Measurements from ENCODE around the gene EGFR. TPM values are rescaled to one million over a fixed set of nuclear protein-coding genes. Genes with fewer than 3 reads are reported as not detected.
A peak's percentile ranks its signal among the peaks of the same experiment; 100 is the strongest.

The EGFR gene
- total RNA-seq, 1 experiment from 2014 or later: 94.1 TPM

- DNase-seq (ENCODE audit: low read depth): no peak
Measured at GRCh38 chr7:55240418-55241142, 221.8 kb downstream of the EGFR start.

GRCh38 chr7:55241958-55242357 is 223.1 kb downstream of the EGFR start:
- DNase-seq (ENCODE audit: low read depth): no peak

GRCh38 chr7:55242613-55243012 is 223.8 kb downstream of the EGFR start:
- peak; percentile 43 for DNase-seq (ENCODE audit: low read depth)

- peak; percentile 63 for DNase-seq (ENCODE audit: low read depth)
Measured at GRCh38 chr7:55244006-55244745, 225.4 kb downstream of the EGFR start.

GRCh38 chr7:55245271-55245723 is 226.5 kb downstream of the EGFR start:
- peak; percentile 84 for DNase-seq (ENCODE audit: low read depth)

GRCh38 chr7:55246171-55246570 is 227.4 kb downstream of the EGFR start:
- DNase-seq (ENCODE audit: low read depth): peak; percentile 85

GRCh38 chr7:55247428-55247827 is 228.6 kb downstream of the EGFR start:
- DNase-seq (ENCODE audit: low read depth): peak; percentile 55

- no peak for DNase-seq (ENCODE audit: low read depth)
Measured at GRCh38 chr7:55248526-55248925, 229.7 kb downstream of the EGFR start.

GRCh38 chr7:55249332-55249731 is 230.5 kb downstream of the EGFR start:
- DNase-seq (ENCODE audit: low read depth): no peak

GRCh38 chr7:55250313-55250712 is 231.5 kb downstream of the EGFR start:
- DNase-seq (ENCODE audit: low read depth): peak; percentile 54

- no peak for DNase-seq (ENCODE audit: low read depth)
Measured at GRCh38 chr7:55251313-55251712, 232.5 kb downstream of the EGFR start.

GRCh38 chr7:55251911-55252310 is 233.1 kb downstream of the EGFR start:
- DNase-seq (ENCODE audit: low read depth): no peak

GRCh38 chr7:55252386-55252785 is 233.6 kb downstream of the EGFR start:
- no peak for DNase-seq (ENCODE audit: low read depth)

GRCh38 chr7:55253188-55253587 is 234.4 kb downstream of the EGFR start:
- no peak for DNase-seq (ENCODE audit: low read depth)

- DNase-seq (ENCODE audit: low read depth): no peak
Measured at GRCh38 chr7:55254242-55254595, 235.4 kb downstream of the EGFR start.

- DNase-seq (ENCODE audit: low read depth): peak; percentile 78
Measured at GRCh38 chr7:55254596-55255495, 236.0 kb downstream of the EGFR start.

GRCh38 chr7:55255496-55256445 is 237.0 kb downstream of the EGFR start:
- peak; percentile 86 for DNase-seq (ENCODE audit: low read depth)

- no peak for DNase-seq (ENCODE audit: low read depth)
Measured at GRCh38 chr7:55258631-55259030, 239.8 kb downstream of the EGFR start.

GRCh38 chr7:55260171-55260570 is 241.4 kb downstream of the EGFR start:
- no peak for DNase-seq (ENCODE audit: low read depth)

GRCh38 chr7:55260676-55261385 is 242.0 kb downstream of the EGFR start:
- DNase-seq (ENCODE audit: low read depth): no peak

All from LHCN-M2 (cell line).